ENCODE data around the gene C7orf25.
"Not testable (repeated sequence)": the region's sequence is repeated elsewhere in the genome, so short reads cannot be mapped to it uniquely, and the experiment has no call there.

The C7orf25 gene

GRCh38 chr7:42885183-42885582, 26.7 kb downstream of the C7orf25 start:
- in situ Hi-C loops (cut with MboI; ENCODE audit: low sequenced_read_pairs) = not testable (repeated sequence)

DNA sequence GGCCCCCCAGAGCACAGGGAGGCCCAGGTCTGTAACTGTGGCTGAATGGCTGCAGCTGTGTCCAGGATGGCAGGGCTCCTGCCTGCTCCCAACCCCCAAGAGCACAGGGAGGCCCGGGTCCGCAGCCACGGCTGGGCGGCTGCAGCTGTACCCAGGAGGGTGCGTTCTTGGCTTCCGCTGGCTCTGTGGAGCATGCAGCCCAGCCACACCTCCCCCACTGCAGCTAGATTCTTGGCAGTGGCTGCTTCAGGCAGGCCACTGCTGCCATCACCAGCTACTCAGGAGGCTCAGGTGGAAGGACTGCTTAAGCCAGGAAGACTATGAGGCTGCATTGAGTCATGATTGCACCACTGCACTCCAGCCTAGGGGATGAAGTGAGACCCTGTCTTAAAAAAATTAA, 27.9 kb downstream of the C7orf25 start:
- in situ Hi-C loops (cut with MboI; ENCODE audit: low sequenced_read_pairs) = no loop called here

DNA sequence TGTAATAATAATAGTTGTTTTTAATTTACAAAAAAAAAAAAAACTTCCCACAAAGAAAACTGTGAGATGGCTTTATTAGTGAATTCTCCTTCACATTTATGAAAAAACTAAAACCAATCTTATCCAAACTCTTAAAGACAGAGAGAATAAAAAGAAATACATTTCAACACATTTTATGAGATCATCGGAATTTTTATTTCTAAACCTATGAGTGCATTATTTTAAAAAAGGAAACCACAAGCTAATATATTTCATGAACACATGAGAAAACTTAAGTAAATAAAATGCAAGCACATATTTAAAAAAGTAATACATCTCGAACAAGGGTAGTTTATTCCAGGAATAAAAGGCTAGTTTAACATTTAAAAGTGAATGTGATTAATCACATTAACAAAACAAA, 31.5 kb downstream of the C7orf25 start:
- in situ Hi-C loops (cut with MboI; ENCODE audit: low sequenced_read_pairs) = no loop called here

- in situ Hi-C loops (cut with MboI; ENCODE audit: low sequenced_read_pairs) = no loop called here
These were observed 33.6 kb downstream of the C7orf25 start for GRCh38 chr7:42878303-42878702.

DNA sequence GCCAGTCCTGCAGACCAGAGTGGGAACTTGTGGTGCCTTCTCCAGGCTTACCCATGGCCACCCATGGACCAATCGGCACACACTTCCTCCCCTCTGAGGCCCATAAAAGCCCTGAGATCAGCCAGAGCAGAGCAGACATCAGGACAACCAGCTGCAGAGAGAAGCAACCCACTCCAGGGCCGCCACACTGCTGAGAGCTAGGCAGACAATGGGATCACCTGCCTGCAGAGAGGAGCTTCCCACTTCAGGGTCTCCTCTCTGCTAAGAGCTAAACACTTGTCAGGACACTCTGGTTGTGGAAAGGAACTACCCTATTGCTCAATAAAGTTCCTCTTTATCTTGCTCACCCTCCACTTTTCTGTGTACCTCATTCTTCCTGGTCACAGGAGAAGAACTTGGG, 34.0 kb downstream of the C7orf25 start:
- in situ Hi-C loops (cut with MboI; ENCODE audit: low sequenced_read_pairs) = no loop called here

DNA sequence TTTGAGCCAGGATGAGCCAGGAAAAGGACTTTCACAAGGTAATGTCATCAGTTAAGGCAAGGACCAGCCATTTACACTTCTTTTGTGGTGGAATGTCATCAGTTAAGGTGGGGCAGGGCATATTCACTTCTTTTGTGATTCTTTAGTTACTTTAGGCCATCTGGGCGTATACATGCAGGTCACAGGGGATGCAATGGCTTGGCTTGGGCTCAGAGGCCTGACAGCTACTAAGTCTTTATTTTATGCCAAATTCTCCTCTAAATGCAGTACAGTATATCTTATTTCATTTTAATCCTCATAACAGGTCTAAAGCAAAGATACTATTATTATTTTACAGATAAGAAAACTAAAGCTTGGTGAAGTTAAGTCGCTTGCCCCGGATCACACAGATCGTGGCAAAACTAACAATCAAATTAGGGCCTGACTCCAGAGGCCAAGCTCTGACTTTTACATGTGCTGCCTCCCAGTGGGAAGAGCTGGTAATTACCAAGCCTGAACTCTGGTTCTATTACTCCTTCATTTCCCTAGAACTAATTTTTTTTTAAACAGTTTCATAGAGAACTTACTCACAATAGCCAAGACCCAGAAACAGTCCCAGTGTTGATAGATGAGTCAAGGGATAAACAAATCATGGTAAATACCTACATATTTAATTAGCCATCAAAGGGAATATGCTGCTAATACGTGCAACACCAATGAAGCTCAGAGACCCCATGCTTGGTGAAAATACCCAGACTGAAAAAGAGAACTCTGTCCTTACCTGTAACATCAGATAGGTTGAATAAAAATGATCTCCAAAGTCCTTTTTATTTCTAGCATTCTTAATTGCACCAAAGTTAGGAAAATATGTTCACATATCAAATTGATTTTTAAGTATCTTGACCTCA, 35.4 kb downstream of the C7orf25 start:
- in situ Hi-C loops (cut with MboI; ENCODE audit: low sequenced_read_pairs) = no loop called here

GRCh38 chr7:42869131-42870020, 42.5 kb downstream of the C7orf25 start:
- in situ Hi-C loops (cut with MboI; ENCODE audit: low sequenced_read_pairs) = no loop called here

GRCh38 chr7:42868480-42868879, 43.4 kb downstream of the C7orf25 start:
- in situ Hi-C loops (cut with MboI; ENCODE audit: low sequenced_read_pairs) = no loop called here
